Muscle layer of colon (tissue), 2 donors: Measurements from ENCODE around the gene PDK2.

Experiments used
- H3K27ac ChIP-seq: one replicate; pipeline ENCODE4 v1.7.0; 2013; ENCODE audit warnings: low read depth, mild to moderate bottlenecking, low read length, moderate library complexity
- H3K27me3 ChIP-seq, 2 donors: one replicate each; pipeline ENCODE4 v1.7.0; 2013; ENCODE audit warnings: low read length in 2 of 2, mild to moderate bottlenecking in 2 of 2; ENCODE audit not compliant: insufficient read depth in 2 of 2, control insufficient read depth in 1 of 2
- H3K36me3 ChIP-seq: one replicate; pipeline ENCODE4 v1.7.0; 2013; ENCODE audit warnings: mild to moderate bottlenecking, low read length; ENCODE audit not compliant: insufficient read depth
- H3K4me1 ChIP-seq: one replicate; pipeline ENCODE4 v1.7.0; 2013; ENCODE audit warnings: mild to moderate bottlenecking, low read length; ENCODE audit not compliant: insufficient read depth
- H3K4me3 ChIP-seq, 2 donors: one replicate each; pipeline ENCODE4 v1.7.0; 2013; ENCODE audit warnings: low read length in 2 of 2, low read depth in 1 of 2, mild to moderate bottlenecking in 1 of 2, moderate library complexity in 1 of 2
- H3K9ac ChIP-seq: one replicate; pipeline ENCODE4 v1.7.0; 2013; ENCODE audit warnings: low read length
- H3K9me3 ChIP-seq: one replicate; pipeline ENCODE4 v1.7.0; 2013; ENCODE audit warnings: mild to moderate bottlenecking, low read length
- donor health status: abdominal sarcoma.
- donor health status: Adenocarcinoma of cecum.

The PDK2 gene

GRCh38 chr17:50105811-50106210 is 10.7 kb downstream of the PDK2 start:
- peaks cover 30% of the 10 kb centered on the region for H3K4me1 ChIP-seq
- H3K27me3 ChIP-seq = no peaks in the 10 kb centered on the region
- peaks cover 69% of the 10 kb centered on the region for H3K36me3 ChIP-seq
- no peak overlapping the region for H3K27ac ChIP-seq
- no peak overlapping the region for H3K4me3 ChIP-seq
- no peak overlapping the region for H3K9ac ChIP-seq
- no peaks in the 10 kb centered on the region for H3K9me3 ChIP-seq

DNA sequence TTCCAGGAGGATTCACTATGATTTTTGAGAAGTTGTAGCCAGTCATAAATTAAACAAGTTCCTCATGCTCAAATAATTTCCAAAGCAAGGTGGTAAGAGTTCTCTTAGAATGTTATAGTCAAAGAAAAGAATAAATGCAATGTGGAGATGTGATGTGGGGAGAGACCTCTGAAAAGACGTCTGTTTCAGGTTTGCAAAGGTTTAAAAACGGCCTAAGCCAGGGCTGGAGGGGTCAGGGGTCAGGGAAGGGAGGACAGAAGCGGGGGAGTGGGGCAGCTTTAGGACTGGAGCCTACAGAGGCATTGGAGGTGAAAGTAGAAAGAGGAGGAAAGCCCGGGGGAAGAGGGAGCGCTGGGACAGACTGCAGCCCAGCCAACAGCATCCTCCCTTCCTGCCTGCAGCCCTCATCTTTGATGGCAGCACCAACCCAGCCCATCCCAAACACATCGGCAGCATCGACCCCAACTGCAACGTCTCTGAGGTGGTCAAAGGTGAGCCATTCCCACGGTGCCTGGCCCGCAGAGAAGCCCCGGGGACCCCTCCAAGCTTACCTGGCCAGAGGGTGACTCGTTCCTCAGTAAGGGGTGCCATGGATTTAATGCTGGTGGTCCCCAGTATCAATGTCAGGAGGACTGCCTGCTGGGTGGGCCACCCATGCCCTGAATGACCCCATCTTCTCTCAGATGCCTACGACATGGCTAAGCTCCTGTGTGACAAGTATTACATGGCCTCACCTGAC is 11.4 kb downstream of the PDK2 start:
- Histone ChIP-seq H3K27ac (no peak overlapping the region), H3K27me3 (no peaks in the 10 kb centered on the region), H3K9me3 (no peaks in the 10 kb centered on the region), H3K9ac (no peak overlapping the region), H3K36me3 (peaks cover 69% of the 10 kb centered on the region), H3K4me3 (no peak overlapping the region), H3K4me1 (peaks cover 26% of the 10 kb centered on the region)

- peaks cover 65% of the 10 kb centered on the region for H3K36me3 ChIP-seq
- no peak overlapping the region for H3K27ac ChIP-seq
These were observed 12.8 kb downstream of the PDK2 start for GRCh38 chr17:50107790-50108414.

DNA sequence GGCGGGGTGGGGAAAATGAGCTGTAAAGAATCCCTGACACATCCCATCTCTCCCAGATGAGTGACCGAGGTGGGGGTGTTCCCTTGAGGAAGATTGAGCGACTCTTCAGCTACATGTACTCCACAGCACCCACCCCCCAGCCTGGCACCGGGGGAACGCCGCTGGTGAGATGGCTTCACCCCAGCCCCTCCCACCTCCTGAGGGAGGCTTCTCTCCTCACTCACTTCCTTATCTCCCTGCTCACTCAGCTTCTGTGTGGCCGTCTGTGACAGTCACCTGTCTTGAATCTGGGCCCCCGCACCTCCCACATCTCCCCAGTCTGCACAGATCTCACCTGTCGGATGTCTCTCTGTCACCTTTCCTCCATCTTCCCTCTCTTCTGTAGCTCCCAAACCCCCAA is 13.4 kb downstream of the PDK2 start:
- Histone ChIP-seq H3K27ac (no peak overlapping the region), H3K4me1 (peaks cover 26% of the 10 kb centered on the region), H3K27me3 (no peaks in the 10 kb centered on the region), H3K36me3 (peaks cover 58% of the 10 kb centered on the region), H3K9me3 (no peaks in the 10 kb centered on the region), H3K4me3 (no peak overlapping the region), H3K9ac (no peak overlapping the region)

More at GRCh38 chr17:50107790-50108414, 12.8 kb downstream of the PDK2 start:
- no peaks in the 10 kb centered on the region for H3K9me3 ChIP-seq
- no peak overlapping the region for H3K4me3 ChIP-seq
- peaks cover 26% of the 10 kb centered on the region for H3K4me1 ChIP-seq
- H3K27me3 ChIP-seq = no peaks in the 10 kb centered on the region
- H3K9ac ChIP-seq = no peak overlapping the region

DNA sequence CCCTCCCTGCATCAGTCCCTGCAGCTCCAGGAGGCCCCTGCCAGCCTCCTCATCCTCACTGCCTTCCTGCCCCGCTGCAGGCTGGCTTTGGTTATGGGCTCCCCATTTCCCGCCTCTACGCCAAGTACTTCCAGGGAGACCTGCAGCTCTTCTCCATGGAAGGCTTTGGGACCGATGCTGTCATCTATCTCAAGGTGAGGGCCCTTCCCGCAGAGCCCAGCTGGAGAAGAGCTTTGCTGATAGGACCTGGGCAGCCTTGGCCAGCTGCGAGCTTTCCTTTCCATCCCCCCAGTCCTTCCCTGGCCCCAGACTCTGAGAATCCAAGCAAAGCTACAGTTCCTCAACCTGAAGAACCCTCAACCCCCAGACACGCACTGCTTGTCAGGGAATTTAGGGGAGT is 14.1 kb downstream of the PDK2 start:
- H3K4me1 ChIP-seq = peaks cover 25% of the 10 kb centered on the region
- H3K4me3 ChIP-seq = no peak overlapping the region
- no peak overlapping the region for H3K9ac ChIP-seq
- H3K36me3 ChIP-seq = peaks cover 54% of the 10 kb centered on the region
- H3K27me3 ChIP-seq = no peaks in the 10 kb centered on the region
- no peaks in the 10 kb centered on the region for H3K9me3 ChIP-seq
- no peak overlapping the region for H3K27ac ChIP-seq

- no peaks in the 10 kb centered on the region for H3K9me3 ChIP-seq
- H3K36me3 ChIP-seq = peaks cover 53% of the 10 kb centered on the region
- H3K27ac ChIP-seq = no peak overlapping the region
- H3K9ac ChIP-seq = no peak overlapping the region
- peaks cover 25% of the 10 kb centered on the region for H3K4me1 ChIP-seq
- H3K27me3 ChIP-seq = no peaks in the 10 kb centered on the region
- no peak overlapping the region for H3K4me3 ChIP-seq
These were observed 14.6 kb downstream of the PDK2 start for GRCh38 chr17:50109785-50110184.

- H3K27ac ChIP-seq = peak overlapping the region; percentile 83
- H3K27me3 ChIP-seq = no peaks in the 10 kb centered on the region
- no peak overlapping the region for H3K9ac ChIP-seq
- no peaks in the 10 kb centered on the region for H3K9me3 ChIP-seq
- no peak overlapping the region for H3K4me3 ChIP-seq
- H3K4me1 ChIP-seq = peaks cover 25% of the 10 kb centered on the region
- H3K36me3 ChIP-seq = peaks cover 44% of the 10 kb centered on the region
These were observed 15.6 kb downstream of the PDK2 start for GRCh38 chr17:50110591-50111349.

- no peaks in the 10 kb centered on the region for H3K9me3 ChIP-seq
- H3K36me3 ChIP-seq = peaks cover 32% of the 10 kb centered on the region
- H3K27me3 ChIP-seq = peaks cover 0 to under 1% of the 10 kb centered on the region in 2 donors
- peaks cover 25% of the 10 kb centered on the region for H3K4me1 ChIP-seq
- peak overlapping the region; percentile 17 for H3K9ac ChIP-seq
- H3K4me3 ChIP-seq = no peak overlapping the region
- peak overlapping the region; percentile 83 for H3K27ac ChIP-seq
These were observed 16.8 kb downstream of the PDK2 start for GRCh38 chr17:50111673-50112655.

DNA sequence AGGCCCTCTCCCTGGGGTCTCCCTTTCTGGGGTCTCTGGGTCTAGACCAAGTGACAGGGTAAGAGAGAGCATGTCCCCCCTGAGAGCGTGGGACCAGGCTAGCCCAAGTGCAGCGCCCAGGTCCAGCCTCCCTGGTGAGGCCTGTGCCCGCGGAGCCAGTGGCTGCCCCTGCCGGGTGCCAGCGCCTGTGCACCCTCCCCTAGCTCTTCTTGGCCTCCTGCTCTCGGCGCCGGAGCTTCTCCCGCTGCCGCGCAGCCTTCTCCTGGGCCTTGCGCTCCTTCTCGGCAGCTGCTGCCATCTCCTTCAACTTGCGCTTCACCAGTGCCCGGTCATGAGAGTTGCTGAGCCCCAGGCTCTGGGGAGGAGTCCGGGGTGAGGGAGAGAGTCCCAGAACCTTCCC is 17.5 kb downstream of the PDK2 start:
- H3K9ac ChIP-seq = no peak overlapping the region
- no peaks in the 10 kb centered on the region for H3K9me3 ChIP-seq
- H3K4me1 ChIP-seq = peaks cover 29% of the 10 kb centered on the region
- no peak overlapping the region for H3K4me3 ChIP-seq
- peaks cover 26% of the 10 kb centered on the region for H3K36me3 ChIP-seq
- H3K27me3 ChIP-seq = peaks cover 0 to 8% of the 10 kb centered on the region in 2 donors
- peak overlapping the region; percentile 83 for H3K27ac ChIP-seq

- peaks cover 0 to 8% of the 10 kb centered on the region in 2 donors for H3K27me3 ChIP-seq
- peaks cover 16% of the 10 kb centered on the region for H3K36me3 ChIP-seq
- H3K4me1 ChIP-seq = peaks cover 30% of the 10 kb centered on the region
- no peak overlapping the region for H3K4me3 ChIP-seq
- H3K27ac ChIP-seq = no peak overlapping the region
- H3K9ac ChIP-seq = no peak overlapping the region
- no peaks in the 10 kb centered on the region for H3K9me3 ChIP-seq
These were observed 18.6 kb downstream of the PDK2 start for GRCh38 chr17:50113624-50114320.
